Natural killer cell (primary cell): ENCODE data around the gene MB. TPM values are rescaled to one million over a fixed set of nuclear protein-coding genes. Genes with fewer than 3 reads are reported as not detected.

Experiments used
- ATAC-seq, 3 donors: fragments of 150-1000 bp in 2 of 3; fragments of 200-7000 bp in 1 of 3; cut with Tn5 transposase; 1 replicate in 1 of 3; 2 replicates in 2 of 3; pipeline ENCODE4 v1.10.0; 2021; ENCODE audit warnings: mild to moderate bottlenecking in 2 of 3, moderate library complexity in 2 of 3
- DNase-seq, 2 donors: peaks; one replicate each; pipeline versions ENCODE4 v3.0.0 to v3.0.0-alpha.2; 2013 to 2021; ENCODE audit warnings: mixed read lengths in 1 of 2
- H3K27ac ChIP-seq: one replicate; pipeline ENCODE4 v1.5.1; 2013; ENCODE audit warnings: mild to moderate bottlenecking, low read length
- H3K27me3 ChIP-seq: one replicate; pipeline ENCODE4 v1.6.1; 2013; ENCODE audit warnings: low read length; ENCODE audit not compliant: control insufficient read depth, insufficient read depth
- H3K36me3 ChIP-seq: one replicate; pipeline ENCODE4 v1.6.1; 2013; ENCODE audit warnings: low read length; ENCODE audit not compliant: control insufficient read depth, insufficient read depth
- H3K4me1 ChIP-seq: one replicate; pipeline ENCODE4 v1.6.1; 2013; ENCODE audit warnings: low read length; ENCODE audit not compliant: control insufficient read depth, insufficient read depth
- H3K4me3 ChIP-seq: one replicate; pipeline ENCODE4 v1.5.1; 2013; ENCODE audit warnings: low read length
- H3K9me3 ChIP-seq: one replicate; pipeline ENCODE4 v1.6.1; 2013; ENCODE audit warnings: low read length; ENCODE audit not compliant: control insufficient read depth, insufficient read depth
- H3K27ac Mint-ChIP-seq, 2 donors: one replicate each; pipeline ENCODE4 v1.8.0; 2022; ENCODE audit warnings: mild to moderate bottlenecking in 2 of 2, mixed read lengths in 2 of 2, moderate library complexity in 1 of 2
- H3K27me3 Mint-ChIP-seq, 2 donors: one replicate each; pipeline ENCODE4 v1.8.0; 2022; ENCODE audit warnings: low read depth in 2 of 2, mixed read lengths in 2 of 2
- H3K36me3 Mint-ChIP-seq: one replicate; pipeline ENCODE4 v1.8.0; 2022; ENCODE audit warnings: mixed read lengths
- H3K4me1 Mint-ChIP-seq, 2 donors: one replicate each; pipeline ENCODE4 v1.8.0; 2022; ENCODE audit warnings: mixed read lengths in 2 of 2
- H3K4me3 Mint-ChIP-seq: one replicate; pipeline ENCODE4 v1.8.0; 2022; ENCODE audit warnings: mild to moderate bottlenecking, moderate library complexity, mixed read lengths
- H3K9me3 Mint-ChIP-seq, 2 donors: one replicate each; pipeline ENCODE4 v1.8.0; 2022; ENCODE audit warnings: mixed read lengths in 2 of 2
- WGBS: methylation state at CpG from one replicate; pipeline ENCODE4 v1.1.7; 2013; ENCODE audit warnings: missing lambda C conversion rate; ENCODE audit not compliant: insufficient coverage; 5-methylcytosine and 5-hydroxymethylcytosine counted together
- intact Hi-C: fragments of 100-400 bp; cut with micrococcal nuclease; formaldehyde crosslinking; loops from one replicate; pipeline ENCODE4 v1.14.2; 2022
- total RNA-seq, 4 donors: library from RNA; stranded (reverse); fragments of 120-200 nt in 1 of 4; gene quantifications; one replicate each; pipeline versions ENCODE4 v1.2.3 to v1.2.4, GENCODE V29; 2013 to 2022
- TF ChIP-seq, protein P1 (sequence below): fragments of 200-600 bp; IDR thresholded peaks from one replicate; pipeline ENCODE4 v1.8.0; 2022; ENCODE audit warnings: antibody characterized with exemption

Gene MB
- total RNA-seq, 3 donors from 2014 or later (not counting 1 experiment from before 2014, with no cell fraction given), result not detected

DNA sequence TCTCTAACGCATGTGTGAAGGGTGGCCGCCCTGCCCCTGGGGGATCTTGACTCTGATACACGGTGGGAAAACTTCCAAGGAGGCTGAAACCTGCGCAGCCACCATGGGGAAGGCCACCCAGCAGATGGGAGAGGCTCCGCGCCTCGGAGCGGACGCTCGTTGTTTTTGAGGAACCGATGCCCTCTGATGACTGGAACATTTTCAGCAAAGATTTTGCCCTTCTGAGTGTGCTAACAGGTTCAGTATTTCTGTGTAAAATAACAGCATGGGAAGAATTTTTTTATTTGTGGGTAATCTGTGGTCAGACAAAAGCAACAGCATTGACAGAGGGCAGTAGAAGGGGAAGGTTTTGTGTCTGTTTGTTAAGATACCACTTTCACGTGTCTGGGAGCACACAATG, 16.7 kb downstream of the MB start:
- Mint-ChIP-seq H3K27ac (no peak overlapping the region), H3K27me3 (peaks cover 0 to 1% of the 10 kb centered on the region in 2 donors), H3K9me3 (no peaks in the 10 kb centered on the region), H3K4me1 (no peaks in the 10 kb centered on the region), H3K4me3 (no peak overlapping the region), H3K36me3 (no peaks in the 10 kb centered on the region)
- Histone ChIP-seq H3K36me3 (no peaks in the 10 kb centered on the region), H3K27ac (no peak overlapping the region), H3K27me3 (no peaks in the 10 kb centered on the region), H3K4me3 (no peak overlapping the region), H3K4me1 (peaks cover 15% of the 10 kb centered on the region), H3K9me3 (no peaks in the 10 kb centered on the region)
- ATAC-seq, result no peak
- WGBS, result 35% methylated on average over 12 of the region's 12 CpGs
- DNase-seq, result no peak
- TF ChIP-seq, protein P1, sequence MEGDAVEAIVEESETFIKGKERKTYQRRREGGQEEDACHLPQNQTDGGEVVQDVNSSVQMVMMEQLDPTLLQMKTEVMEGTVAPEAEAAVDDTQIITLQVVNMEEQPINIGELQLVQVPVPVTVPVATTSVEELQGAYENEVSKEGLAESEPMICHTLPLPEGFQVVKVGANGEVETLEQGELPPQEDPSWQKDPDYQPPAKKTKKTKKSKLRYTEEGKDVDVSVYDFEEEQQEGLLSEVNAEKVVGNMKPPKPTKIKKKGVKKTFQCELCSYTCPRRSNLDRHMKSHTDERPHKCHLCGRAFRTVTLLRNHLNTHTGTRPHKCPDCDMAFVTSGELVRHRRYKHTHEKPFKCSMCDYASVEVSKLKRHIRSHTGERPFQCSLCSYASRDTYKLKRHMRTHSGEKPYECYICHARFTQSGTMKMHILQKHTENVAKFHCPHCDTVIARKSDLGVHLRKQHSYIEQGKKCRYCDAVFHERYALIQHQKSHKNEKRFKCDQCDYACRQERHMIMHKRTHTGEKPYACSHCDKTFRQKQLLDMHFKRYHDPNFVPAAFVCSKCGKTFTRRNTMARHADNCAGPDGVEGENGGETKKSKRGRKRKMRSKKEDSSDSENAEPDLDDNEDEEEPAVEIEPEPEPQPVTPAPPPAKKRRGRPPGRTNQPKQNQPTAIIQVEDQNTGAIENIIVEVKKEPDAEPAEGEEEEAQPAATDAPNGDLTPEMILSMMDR, result no peak
- intact Hi-C loops, result no loop called here

DNA sequence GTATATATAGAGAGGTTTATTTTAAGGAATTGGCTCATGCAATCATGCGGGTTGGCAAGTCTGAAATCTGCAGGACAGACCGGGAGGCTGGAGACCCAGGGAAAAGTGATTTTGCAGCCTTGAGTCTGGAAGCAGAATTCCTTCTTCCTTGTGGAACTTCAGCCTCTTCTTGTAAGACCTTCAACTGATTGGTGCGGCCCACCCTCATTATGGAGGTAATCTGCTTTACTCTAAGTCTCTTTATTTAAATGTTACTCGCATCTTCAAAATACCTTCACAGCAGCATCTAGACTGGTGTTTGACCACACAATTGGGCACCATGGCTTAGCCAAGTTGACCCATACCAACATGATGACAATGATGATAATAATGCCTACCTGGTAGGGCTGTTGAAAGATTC, 17.8 kb downstream of the MB start:
- TF ChIP-seq, protein P1, result no peak
- Histone ChIP-seq H3K27ac (no peak overlapping the region), H3K4me1 (peaks cover 12% of the 10 kb centered on the region), H3K9me3 (no peaks in the 10 kb centered on the region), H3K36me3 (no peaks in the 10 kb centered on the region), H3K4me3 (no peak overlapping the region), H3K27me3 (no peaks in the 10 kb centered on the region)
- Mint-ChIP-seq H3K9me3 (no peaks in the 10 kb centered on the region), H3K36me3 (no peaks in the 10 kb centered on the region), H3K4me3 (no peak overlapping the region), H3K4me1 (no peaks in the 10 kb centered on the region), H3K27ac (no peak overlapping the region), H3K27me3 (no peaks in the 10 kb centered on the region)
- intact Hi-C loops, result no loop called here
- WGBS, result 96% methylated on average over 4 of the region's 4 CpGs
- ATAC-seq, result no peak
- no peak for DNase-seq

DNA sequence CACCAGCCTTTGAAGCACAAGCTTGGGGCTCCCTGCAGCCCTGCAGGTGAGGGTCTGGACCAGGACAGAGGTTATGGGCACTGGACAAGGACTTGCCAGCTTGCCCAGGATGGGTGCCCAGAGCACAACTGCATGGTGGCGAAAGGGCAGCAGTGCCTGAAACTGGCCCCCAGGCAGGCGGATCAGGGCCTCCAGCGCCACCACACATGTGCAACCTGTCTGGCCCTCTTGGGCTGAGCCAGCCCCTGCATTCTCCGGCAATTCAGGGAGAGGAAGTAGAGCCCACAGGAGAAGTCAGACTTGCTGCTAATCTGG, 18.8 kb downstream of the MB start:
- DNase-seq (no peak), ATAC-seq (no peak)
- intact Hi-C loops, result no loop called here
- Mint-ChIP-seq H3K27ac (no peak overlapping the region), H3K36me3 (no peaks in the 10 kb centered on the region), H3K27me3 (no peaks in the 10 kb centered on the region), H3K4me3 (no peak overlapping the region), H3K9me3 (no peaks in the 10 kb centered on the region), H3K4me1 (no peaks in the 10 kb centered on the region)
- no peaks in the 10 kb centered on the region for H3K27me3 ChIP-seq
- H3K36me3 ChIP-seq, result no peaks in the 10 kb centered on the region
- WGBS, result 84% methylated on average over 4 of the region's 4 CpGs
- H3K4me1 ChIP-seq, result peaks cover 12% of the 10 kb centered on the region
- no peaks in the 10 kb centered on the region for H3K9me3 ChIP-seq
- H3K4me3 ChIP-seq, result no peak overlapping the region
- TF ChIP-seq, protein P1, result no peak
- no peak overlapping the region for H3K27ac ChIP-seq

DNA sequence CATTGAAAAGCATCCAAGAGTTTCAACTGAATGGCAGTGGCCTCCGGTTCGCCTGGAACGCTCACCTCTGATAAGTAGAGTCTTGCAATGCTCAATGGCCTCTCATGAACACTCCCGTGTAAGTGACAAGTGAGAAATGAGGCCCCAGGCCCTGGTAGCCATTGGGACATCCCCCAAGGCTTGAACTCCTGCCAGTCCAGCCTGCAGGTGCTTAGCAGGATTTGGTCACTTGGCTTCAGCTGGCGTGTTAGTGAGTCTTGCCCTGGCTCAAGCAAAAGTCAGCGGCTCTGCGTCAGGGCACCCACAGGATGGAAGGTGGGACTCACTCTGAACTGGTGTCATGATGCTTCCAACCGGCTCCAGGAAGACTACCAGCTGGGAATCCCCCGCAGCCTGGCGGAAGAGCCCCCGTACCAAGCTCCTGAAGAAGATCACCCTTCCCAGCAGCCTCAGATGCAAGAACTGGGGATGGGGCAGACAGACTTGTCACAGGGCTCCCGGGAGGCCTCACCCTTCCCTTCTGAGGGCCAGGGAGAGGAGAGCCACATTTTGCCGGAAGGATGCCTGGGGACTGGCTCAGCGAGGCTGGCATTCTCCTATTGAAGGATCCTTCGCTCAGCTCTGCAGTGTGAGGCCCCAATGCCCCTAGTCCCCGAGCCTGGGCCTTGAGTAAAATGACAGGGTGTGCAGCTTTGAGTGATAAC, 19.3 kb downstream of the MB start:
- no peaks in the 10 kb centered on the region for H3K36me3 Mint-ChIP-seq
- no peaks in the 10 kb centered on the region for H3K9me3 ChIP-seq
- ATAC-seq (no peak), DNase-seq (no peak)
- TF ChIP-seq, protein P1, result no peak
- H3K4me3 Mint-ChIP-seq, result no peak overlapping the region
- H3K27ac ChIP-seq, result no peak overlapping the region
- no peaks in the 10 kb centered on the region for H3K27me3 Mint-ChIP-seq
- 89% methylated on average over 16 of the region's 16 CpGs for WGBS
- no peaks in the 10 kb centered on the region for H3K9me3 Mint-ChIP-seq
- intact Hi-C loops, result no loop called here
- H3K4me3 ChIP-seq, result no peak overlapping the region
- H3K27me3 ChIP-seq, result no peaks in the 10 kb centered on the region
- no peaks in the 10 kb centered on the region for H3K36me3 ChIP-seq
- H3K4me1 ChIP-seq, result peaks cover 11% of the 10 kb centered on the region
- H3K27ac Mint-ChIP-seq, result no peak overlapping the region
- no peaks in the 10 kb centered on the region for H3K4me1 Mint-ChIP-seq
